Ishikawa (cell line): ENCODE results near the gene CRELD2.

Experiments
- CEBPB ChIP-seq: IDR thresholded peaks from 2 replicates; pipeline ENCODE4 v1.6.1; 2012
- CREB1 ChIP-seq: IDR thresholded peaks from 2 replicates; pipeline ENCODE4 v1.6.1; 2012; ENCODE audit warnings: low read depth
- EGR1 ChIP-seq: IDR thresholded peaks from 2 replicates; pipeline ENCODE4 v1.6.1; 2012
- EP300 ChIP-seq: IDR thresholded peaks from 2 replicates; pipeline ENCODE4 v1.6.1; 2012; ENCODE audit warnings: borderline replicate concordance
- FOXM1 ChIP-seq: IDR thresholded peaks from 2 replicates; pipeline ENCODE4 v1.6.1; 2012; ENCODE audit warnings: low read depth, borderline replicate concordance
- NFIC ChIP-seq: IDR thresholded peaks from 2 replicates; pipeline ENCODE4 v1.6.1; 2012
- RAD21 ChIP-seq: IDR thresholded peaks from 2 replicates; pipeline ENCODE4 v1.6.1; 2012; ENCODE audit warnings: low read depth
- TAF1 ChIP-seq: IDR thresholded peaks from 2 replicates; pipeline ENCODE4 v1.6.1; 2012; ENCODE audit warnings: low read depth, mild to moderate bottlenecking
- TCF12 ChIP-seq: IDR thresholded peaks from 2 replicates; pipeline ENCODE4 v1.6.1; 2012; ENCODE audit warnings: low read depth
- TEAD4 ChIP-seq: IDR thresholded peaks from 2 replicates; pipeline ENCODE4 v1.6.1; 2012
- USF1 ChIP-seq: IDR thresholded peaks from 2 replicates; pipeline ENCODE4 v1.6.1; 2012
- YY1 ChIP-seq: IDR thresholded peaks from 2 replicates; pipeline ENCODE4 v1.6.1; 2012; ENCODE audit warnings: low read depth
- ZBTB7A ChIP-seq: IDR thresholded peaks from 2 replicates; pipeline ENCODE4 v1.6.1; 2012; ENCODE audit warnings: low read depth
- TF ChIP-seq, protein P1 (sequence below): IDR thresholded peaks from 2 replicates; pipeline ENCODE4 v1.6.1; 2012; ENCODE audit warnings: low read depth, mild to moderate bottlenecking
- TF ChIP-seq, protein P2 (sequence below): IDR thresholded peaks from 2 replicates; pipeline ENCODE4 v1.6.1; 2012

The CRELD2 gene

GRCh38 chr22:49886346-49887063 lies 31.9 kb upstream of the CRELD2 start:
- TF ChIP-seq CREB1, result no peak
- no peak for TF ChIP-seq USF1
- TF ChIP-seq TCF12, result no peak
- TF ChIP-seq, protein P1, sequence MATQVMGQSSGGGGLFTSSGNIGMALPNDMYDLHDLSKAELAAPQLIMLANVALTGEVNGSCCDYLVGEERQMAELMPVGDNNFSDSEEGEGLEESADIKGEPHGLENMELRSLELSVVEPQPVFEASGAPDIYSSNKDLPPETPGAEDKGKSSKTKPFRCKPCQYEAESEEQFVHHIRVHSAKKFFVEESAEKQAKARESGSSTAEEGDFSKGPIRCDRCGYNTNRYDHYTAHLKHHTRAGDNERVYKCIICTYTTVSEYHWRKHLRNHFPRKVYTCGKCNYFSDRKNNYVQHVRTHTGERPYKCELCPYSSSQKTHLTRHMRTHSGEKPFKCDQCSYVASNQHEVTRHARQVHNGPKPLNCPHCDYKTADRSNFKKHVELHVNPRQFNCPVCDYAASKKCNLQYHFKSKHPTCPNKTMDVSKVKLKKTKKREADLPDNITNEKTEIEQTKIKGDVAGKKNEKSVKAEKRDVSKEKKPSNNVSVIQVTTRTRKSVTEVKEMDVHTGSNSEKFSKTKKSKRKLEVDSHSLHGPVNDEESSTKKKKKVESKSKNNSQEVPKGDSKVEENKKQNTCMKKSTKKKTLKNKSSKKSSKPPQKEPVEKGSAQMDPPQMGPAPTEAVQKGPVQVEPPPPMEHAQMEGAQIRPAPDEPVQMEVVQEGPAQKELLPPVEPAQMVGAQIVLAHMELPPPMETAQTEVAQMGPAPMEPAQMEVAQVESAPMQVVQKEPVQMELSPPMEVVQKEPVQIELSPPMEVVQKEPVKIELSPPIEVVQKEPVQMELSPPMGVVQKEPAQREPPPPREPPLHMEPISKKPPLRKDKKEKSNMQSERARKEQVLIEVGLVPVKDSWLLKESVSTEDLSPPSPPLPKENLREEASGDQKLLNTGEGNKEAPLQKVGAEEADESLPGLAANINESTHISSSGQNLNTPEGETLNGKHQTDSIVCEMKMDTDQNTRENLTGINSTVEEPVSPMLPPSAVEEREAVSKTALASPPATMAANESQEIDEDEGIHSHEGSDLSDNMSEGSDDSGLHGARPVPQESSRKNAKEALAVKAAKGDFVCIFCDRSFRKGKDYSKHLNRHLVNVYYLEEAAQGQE, result no peak
- no peak for TF ChIP-seq YY1

DNA sequence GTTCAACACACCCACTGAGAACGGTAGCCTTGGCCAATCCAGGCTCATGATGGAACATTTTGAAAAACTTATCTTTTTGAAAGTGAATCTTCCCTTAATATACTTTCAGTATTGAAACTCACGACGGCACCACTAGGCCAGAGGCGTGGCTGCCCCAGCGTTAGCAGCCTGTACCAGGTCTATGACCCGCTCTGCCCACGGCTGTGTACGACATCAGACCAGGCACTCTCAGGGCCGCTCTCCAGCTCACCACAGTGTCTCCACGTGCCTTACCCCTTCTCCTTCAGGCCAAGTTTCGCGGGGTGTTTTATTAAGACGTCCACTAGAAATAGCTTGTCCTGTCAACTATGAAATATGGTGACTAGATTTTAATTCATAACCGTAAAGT lies 31.4 kb upstream of the CRELD2 start:
- TF ChIP-seq TEAD4 (no peak), TCF12 (no peak)

DNA sequence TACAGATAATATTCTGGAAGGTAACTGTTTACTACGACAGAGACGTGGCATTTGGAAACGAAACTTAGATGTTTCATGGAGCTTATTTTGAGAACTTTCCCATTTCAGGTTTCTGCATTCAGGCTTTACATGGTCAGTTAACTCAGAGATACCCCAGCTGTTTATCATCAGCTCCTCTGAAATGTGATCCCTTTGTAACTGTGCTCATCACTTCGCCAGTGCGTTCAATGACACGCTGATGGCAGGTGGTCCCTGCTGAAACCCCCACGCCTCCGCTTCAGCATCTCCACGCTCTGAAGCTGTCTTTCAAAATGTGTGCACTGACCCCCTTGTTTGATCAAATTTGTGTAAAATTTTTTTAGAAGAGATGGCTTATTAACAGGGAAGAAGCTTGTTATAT lies 30.7 kb upstream of the CRELD2 start:
- no peak for TF ChIP-seq EGR1
- TF ChIP-seq USF1, result no peak
- TF ChIP-seq, protein P2, sequence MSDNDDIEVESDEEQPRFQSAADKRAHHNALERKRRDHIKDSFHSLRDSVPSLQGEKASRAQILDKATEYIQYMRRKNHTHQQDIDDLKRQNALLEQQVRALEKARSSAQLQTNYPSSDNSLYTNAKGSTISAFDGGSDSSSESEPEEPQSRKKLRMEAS, result no peak
- no peak for TF ChIP-seq TAF1
- no peak for TF ChIP-seq CEBPB
- no peak for TF ChIP-seq NFIC
- no peak for TF ChIP-seq EP300

DNA sequence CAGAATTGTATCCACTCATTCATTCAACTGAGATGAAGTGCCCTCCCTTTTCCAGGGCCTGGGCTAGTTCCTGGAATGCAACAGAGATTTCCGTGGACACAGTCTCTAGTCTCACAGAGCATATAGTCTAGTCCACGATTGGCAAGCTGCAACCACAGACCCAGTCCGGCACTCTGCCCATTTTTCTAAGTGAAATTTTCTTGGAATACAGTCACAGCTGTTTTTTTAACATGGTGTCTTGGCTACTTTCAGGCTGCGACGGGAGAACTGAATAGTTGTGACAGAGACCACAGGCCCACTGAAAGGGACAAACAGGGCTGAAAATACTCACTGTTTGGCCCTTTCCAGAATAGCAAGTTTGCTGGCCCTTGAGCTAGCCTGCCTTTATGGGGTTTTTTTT lies 29.4 kb upstream of the CRELD2 start:
- TF ChIP-seq RAD21 (no peak), TEAD4 (no peak), FOXM1 (no peak), YY1 (no peak), EP300 (no peak), USF1 (no peak), TCF12 (no peak), CEBPB (no peak), CREB1 (no peak), ZBTB7A (no peak), EGR1 (no peak), TAF1 (no peak), NFIC (no peak)
- TF ChIP-seq, protein P2, result no peak
- TF ChIP-seq, protein P1, result no peak

DNA sequence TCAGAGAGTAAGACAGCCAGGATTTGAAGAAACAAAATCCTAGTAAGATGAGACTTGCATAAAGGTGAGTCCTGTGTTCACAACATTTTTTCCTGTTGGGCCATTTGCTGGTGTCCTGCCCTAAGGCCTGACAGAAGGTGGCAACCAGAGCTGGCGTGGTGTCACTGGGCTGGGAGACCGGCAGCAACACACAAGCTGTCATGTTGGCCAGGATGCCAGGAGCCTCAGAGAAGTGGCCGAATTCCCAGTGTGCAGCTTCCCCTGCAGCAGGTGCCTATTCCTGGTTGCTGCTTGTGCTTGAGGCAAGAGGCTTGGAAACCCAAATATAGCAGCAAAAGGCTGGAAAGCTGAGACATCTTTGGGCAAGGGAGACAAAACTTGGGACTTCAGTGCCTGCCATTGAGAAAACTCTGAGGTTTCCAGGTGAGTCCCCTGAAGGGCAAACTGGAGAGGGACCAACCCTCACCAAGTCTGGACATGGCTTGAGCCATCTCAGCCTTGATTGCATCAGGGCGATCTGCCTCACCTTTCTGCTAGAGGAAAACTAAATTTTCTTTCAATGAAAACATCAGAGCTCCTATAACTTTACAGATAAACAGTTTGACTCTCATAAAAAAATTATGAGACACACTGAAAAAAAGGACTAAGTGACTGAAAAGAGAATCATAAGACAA lies 26.1 kb upstream of the CRELD2 start:
- TF ChIP-seq NFIC (no peak), USF1 (no peak), TEAD4 (no peak), TCF12 (no peak), ZBTB7A (no peak), EP300 (no peak), YY1 (no peak), RAD21 (no peak), FOXM1 (no peak), CEBPB (no peak), CREB1 (no peak), EGR1 (no peak)
- TF ChIP-seq, protein P1, result no peak
